Measurements from ENCODE around the gene RGS9. TPM values are rescaled to one million over a fixed set of nuclear protein-coding genes. Genes with fewer than 3 reads are reported as not detected.
"Not testable (repeated sequence)": the region's sequence is repeated elsewhere in the genome, so short reads cannot be mapped to it uniquely, and the experiment has no call there.

The RGS9 gene
- total RNA-seq, 4 donors from 2014 or later, result 4.0 to 25.6 (median 7.9) TPM

GRCh38 chr17:65176646-65177409 is 39.7 kb downstream of the RGS9 start:
- Histone ChIP-seq H3K36me3 (no peaks in the 10 kb centered on the region), H3K4me3 (no peak overlapping the region), H3K4me1 (peaks cover 0 to 10% (median 2%) of the 10 kb centered on the region in 4 donors), H3K27ac (no peak overlapping the region), H3K9me3 (no peaks in the 10 kb centered on the region), H3K27me3 (no peaks in the 10 kb centered on the region)
- DNase-seq, result no peak
- no peak for TF ChIP-seq POLR2A (IDR thresholded peaks at IDR 0.05)
- TF ChIP-seq, protein P1, sequence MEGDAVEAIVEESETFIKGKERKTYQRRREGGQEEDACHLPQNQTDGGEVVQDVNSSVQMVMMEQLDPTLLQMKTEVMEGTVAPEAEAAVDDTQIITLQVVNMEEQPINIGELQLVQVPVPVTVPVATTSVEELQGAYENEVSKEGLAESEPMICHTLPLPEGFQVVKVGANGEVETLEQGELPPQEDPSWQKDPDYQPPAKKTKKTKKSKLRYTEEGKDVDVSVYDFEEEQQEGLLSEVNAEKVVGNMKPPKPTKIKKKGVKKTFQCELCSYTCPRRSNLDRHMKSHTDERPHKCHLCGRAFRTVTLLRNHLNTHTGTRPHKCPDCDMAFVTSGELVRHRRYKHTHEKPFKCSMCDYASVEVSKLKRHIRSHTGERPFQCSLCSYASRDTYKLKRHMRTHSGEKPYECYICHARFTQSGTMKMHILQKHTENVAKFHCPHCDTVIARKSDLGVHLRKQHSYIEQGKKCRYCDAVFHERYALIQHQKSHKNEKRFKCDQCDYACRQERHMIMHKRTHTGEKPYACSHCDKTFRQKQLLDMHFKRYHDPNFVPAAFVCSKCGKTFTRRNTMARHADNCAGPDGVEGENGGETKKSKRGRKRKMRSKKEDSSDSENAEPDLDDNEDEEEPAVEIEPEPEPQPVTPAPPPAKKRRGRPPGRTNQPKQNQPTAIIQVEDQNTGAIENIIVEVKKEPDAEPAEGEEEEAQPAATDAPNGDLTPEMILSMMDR (IDR thresholded peaks at IDR 0.05), result no peak

DNA sequence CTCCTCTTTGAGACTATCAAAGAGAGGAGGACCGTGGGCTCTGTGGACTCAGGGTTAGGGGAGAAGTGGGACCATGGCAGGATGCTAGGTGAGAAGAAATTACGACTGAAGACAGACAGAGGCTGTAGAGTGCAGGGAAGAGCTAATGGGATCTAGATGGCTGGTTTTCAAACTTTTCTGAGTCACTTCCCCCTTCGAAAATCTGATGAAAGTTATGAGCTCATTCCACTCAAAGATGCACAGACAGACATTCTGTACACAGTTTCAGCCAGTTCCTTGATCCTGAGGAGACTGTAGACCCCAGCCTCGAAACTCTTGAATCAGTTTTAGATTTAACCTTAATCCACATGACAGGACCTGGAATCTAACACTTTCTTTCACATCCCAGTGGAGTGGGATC is 40.7 kb downstream of the RGS9 start:
- Histone ChIP-seq H3K9me3 (no peaks in the 10 kb centered on the region), H3K4me1 (peaks cover 0 to 10% (median 4%) of the 10 kb centered on the region in 4 donors), H3K36me3 (no peaks in the 10 kb centered on the region), H3K4me3 (no peak overlapping the region), H3K27ac (no peak overlapping the region), H3K27me3 (no peaks in the 10 kb centered on the region)
- TF ChIP-seq POLR2A (IDR thresholded peaks at IDR 0.05), result no peak
- TF ChIP-seq, protein P1 (IDR thresholded peaks at IDR 0.05), result no peak
- no peak for DNase-seq

DNA sequence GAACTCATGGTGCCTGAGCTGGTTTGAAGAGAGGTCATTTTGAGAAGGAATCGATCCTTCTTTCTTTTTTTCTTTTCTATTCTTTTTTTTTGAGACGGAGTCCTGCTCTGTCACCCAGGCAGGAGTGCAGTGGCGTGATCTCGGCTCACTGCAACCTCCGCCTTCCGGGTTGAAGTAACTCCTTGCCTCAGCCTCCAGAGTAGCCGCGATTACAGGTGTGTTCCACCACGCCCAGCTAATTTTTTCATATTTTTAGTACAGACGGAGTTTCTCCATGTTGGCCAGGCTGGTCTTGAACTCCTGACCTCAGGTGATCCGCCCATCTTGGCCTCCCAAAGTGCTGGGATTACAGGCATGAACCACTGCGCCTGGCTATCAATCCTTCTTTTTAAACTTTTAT is 43.1 kb downstream of the RGS9 start:
- not testable (repeated sequence) for H3K4me1 ChIP-seq, H3K36me3 ChIP-seq, H3K27ac ChIP-seq, H3K9me3 ChIP-seq, DNase-seq, H3K4me3 ChIP-seq, H3K27me3 ChIP-seq

GRCh38 chr17:65180752-65181236 is 43.6 kb downstream of the RGS9 start:
- not testable (repeated sequence) for DNase-seq, H3K36me3 ChIP-seq

DNA sequence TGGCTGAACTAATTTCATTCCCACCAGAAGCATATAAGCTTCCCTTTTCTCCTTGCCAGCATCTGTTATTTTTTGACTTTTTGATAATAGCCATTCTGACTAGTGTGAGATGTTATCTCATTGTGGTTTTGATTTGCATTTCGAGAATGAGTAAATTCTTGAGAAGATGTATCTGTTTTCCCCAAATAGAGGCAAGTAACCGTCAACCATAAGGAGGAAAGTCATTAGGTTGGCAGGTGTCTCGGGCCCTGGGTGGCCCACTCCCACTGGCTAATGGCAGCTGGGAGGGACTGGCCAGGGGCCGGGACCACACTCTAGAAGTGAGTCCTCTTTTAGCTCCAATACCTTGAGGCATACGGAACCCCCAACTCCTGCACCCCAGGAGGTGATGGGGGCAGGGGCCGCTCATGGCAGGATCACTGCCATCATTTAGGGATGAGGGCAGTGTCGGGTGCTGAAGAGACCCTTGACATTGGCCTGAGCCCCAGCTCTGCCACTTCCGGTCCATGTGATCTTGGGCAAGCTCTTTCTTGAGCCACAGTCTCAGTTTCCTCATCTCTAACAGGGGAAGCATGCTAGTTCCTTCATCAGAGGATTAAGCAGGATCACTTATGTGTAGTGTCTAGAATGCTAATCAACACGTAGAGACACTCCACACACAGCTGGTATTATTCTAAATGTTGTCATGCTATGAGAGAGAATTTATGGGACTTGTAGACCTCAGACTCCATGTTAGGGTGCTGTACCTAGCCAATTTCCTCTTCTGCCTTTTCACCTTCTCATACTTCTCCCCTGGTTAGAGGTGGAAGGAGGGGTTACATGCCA is 44.3 kb downstream of the RGS9 start:
- Histone ChIP-seq H3K27me3 (no peaks in the 10 kb centered on the region), H3K27ac (peak overlapping the region in 1 of 4 donors; percentile 2), H3K4me1 (peaks cover 0 to 5% (median 0%) of the 10 kb centered on the region in 4 donors), H3K9me3 (no peaks in the 10 kb centered on the region), H3K36me3 (no peaks in the 10 kb centered on the region), H3K4me3 (no peak overlapping the region)
- TF ChIP-seq, protein P1 (IDR thresholded peaks at IDR 0.05), result no peak
- TF ChIP-seq POLR2A (IDR thresholded peaks at IDR 0.05), result no peak
- DNase-seq, result no peak

More at GRCh38 chr17:65180752-65181236, 43.6 kb downstream of the RGS9 start:
- H3K27me3 ChIP-seq, H3K4me3 ChIP-seq, H3K4me1 ChIP-seq, H3K27ac ChIP-seq, H3K9me3 ChIP-seq: not testable (repeated sequence)

GRCh38 chr17:65182233-65182632 is 45.1 kb downstream of the RGS9 start:
- no peak overlapping the region for H3K27ac ChIP-seq
- DNase-seq, result no peak

More at GRCh38 chr17:65182233-65182632, 45.1 kb downstream of the RGS9 start:
- Histone ChIP-seq H3K4me3 (no peak overlapping the region), H3K4me1 (peaks cover 0 to 5% (median 0%) of the 10 kb centered on the region in 4 donors), H3K9me3 (no peaks in the 10 kb centered on the region), H3K36me3 (no peaks in the 10 kb centered on the region), H3K27me3 (no peaks in the 10 kb centered on the region)
- TF ChIP-seq, protein P1 (IDR thresholded peaks at IDR 0.05), result no peak
- TF ChIP-seq POLR2A (IDR thresholded peaks at IDR 0.05), result no peak

All from Peyer's patch (tissue), 4 donors.